K562 (cell line): ENCODE data around the gene BATF. TPM values are rescaled to one million over a fixed set of nuclear protein-coding genes. Genes with fewer than 3 reads are reported as not detected.

ENCODE experiments used
- ATAC-seq: fragments of 200-7000 bp; cut with Tn5 transposase; 3 replicates; pipeline ENCODE4 v1.9.1; 2020; ENCODE audit warnings: moderate library complexity
- BruUV-seq: library from RNA; stranded (reverse); fragments of 400-500 nt; replicated peaks from 2 replicates; lab custom pipeline; 2021; lab: Mats Ljungman, UMichigan
- CTCF ChIA-PET: fragments of 300-600 bp; formaldehyde crosslinking; extraction: SDS; loops from one replicate; lab custom pipeline; 2021; ENCODE audit warnings: low intra/inter-chr PET ratio; lab: Yijun Ruan, JAX
- POLR2A ChIA-PET: fragments of 300-600, 350-650 bp; sonication (Branson Sonifier 250); formaldehyde crosslinking; extraction: SDS; loops from one replicate; lab custom pipeline; 2021; ENCODE audit warnings: antibody characterized with exemption, inconsistent platforms; lab: Yijun Ruan, JAX
- DNase-seq, 4 experiments: peaks; one replicate each; pipeline versions ENCODE4 v3.0.0 to v3.0.0-alpha.2; 2011 to 2018; ENCODE audit warnings: low spot score in 3 of 4, mixed read lengths in 3 of 4; ENCODE audit errors: extremely low read depth in 1 of 4
- FAIRE-seq: peaks from 2 replicates; lab custom pipeline; 2011; peaks lifted over from hg19 to GRCh38; lab: Jason Lieb, UNC
- H2AFZ ChIP-seq: 2 replicates; pipeline ENCODE4 v1.6.0; 2011; ENCODE audit warnings: low read depth, low read length, control low read depth, inconsistent platforms
- H3K27ac ChIP-seq: fragments of 200-600 bp; 3 replicates; pipeline ENCODE4 v1.8.0; 2011; ENCODE audit warnings: low read depth, mild to moderate bottlenecking, control low read depth, inconsistent platforms, low read length, moderate library complexity, mixed read lengths; ENCODE audit errors: extremely low read depth
- H3K27me3 ChIP-seq, 2 experiments: fragments of 300-600 bp in 1 of 2; 2 replicates in 1 of 2; 3 replicates in 1 of 2; pipeline versions ENCODE4 v1.6.0 to v1.8.0; 2011; ENCODE audit warnings: inconsistent platforms in 2 of 2, low read length in 2 of 2, mild to moderate bottlenecking in 1 of 2, mixed read lengths in 1 of 2, moderate library complexity in 1 of 2; ENCODE audit not compliant: control insufficient read depth in 2 of 2, insufficient read depth in 2 of 2
- H3K36me3 ChIP-seq: fragments of 300-600 bp; 3 replicates; pipeline ENCODE4 v1.8.0; 2011; ENCODE audit warnings: mild to moderate bottlenecking, low read length, inconsistent platforms; ENCODE audit not compliant: control insufficient read depth, insufficient read depth
- H3K4me1 ChIP-seq, 2 experiments: fragments of 200-600 bp in 1 of 2; replicated peaks in 1 of 2; 2 replicates in 1 of 2; 3 replicates in 1 of 2; pipeline versions ENCODE4 v1.5.1 to v1.8.0; 2011; ENCODE audit warnings: inconsistent platforms in 2 of 2, low read length in 2 of 2, mild to moderate bottlenecking in 1 of 2, mixed read lengths in 1 of 2, moderate library complexity in 1 of 2; ENCODE audit not compliant: control insufficient read depth in 2 of 2, insufficient read depth in 2 of 2
- H3K4me2 ChIP-seq: 2 replicates; pipeline ENCODE4 v1.6.1; 2011; ENCODE audit warnings: low read length, control low read depth, inconsistent platforms, mixed read lengths; ENCODE audit not compliant: insufficient read depth
- H3K4me3 ChIP-seq: fragments of 200-600 bp; sonication (generic), shearing (Covaris generic); 2 replicates; pipeline ENCODE4 v1.5.1; 2016; ENCODE audit warnings: control low read depth, inconsistent platforms
- H3K79me2 ChIP-seq: fragments of 200-600 bp; 3 replicates; pipeline ENCODE4 v1.8.0; 2011; ENCODE audit warnings: low read length, inconsistent platforms; ENCODE audit not compliant: control insufficient read depth, insufficient read depth
- H3K9ac ChIP-seq, 2 experiments: 2 replicates each; pipeline versions ENCODE4 v1.6.0 to v1.6.1; 2011; ENCODE audit warnings: low read depth in 2 of 2, low read length in 2 of 2, control low read depth in 1 of 2, inconsistent platforms in 1 of 2, mild to moderate bottlenecking in 1 of 2, mixed read lengths in 1 of 2; ENCODE audit not compliant: insufficient read depth in 1 of 2
- H3K9me1 ChIP-seq: one replicate; pipeline ENCODE4 v1.6.0; 2011; ENCODE audit warnings: inconsistent platforms, mild to moderate bottlenecking, low read length, moderate library complexity; ENCODE audit not compliant: control insufficient read depth, insufficient read depth
- H3K9me3 ChIP-seq: replicated peaks from 2 replicates; pipeline ENCODE4 v1.5.1; 2011; ENCODE audit warnings: low read depth, low read length, inconsistent platforms; ENCODE audit not compliant: control insufficient read depth, insufficient read depth
- H4K20me1 ChIP-seq: replicated peaks from 2 replicates; pipeline ENCODE4 v1.6.1; 2011; ENCODE audit warnings: low read length, inconsistent platforms, mixed read lengths; ENCODE audit not compliant: control insufficient read depth, insufficient read depth
- CHD4 ChIP-seq: fragments of 200-600 bp; sonication (generic); IDR thresholded peaks from 3 replicates; pipeline ENCODE4 v1.6.1; 2012; ENCODE audit warnings: low read depth, mild to moderate bottlenecking, mixed read lengths, low read length, inconsistent platforms; ENCODE audit not compliant: insufficient read depth, insufficient replicate concordance, poor library complexity, severe bottlenecking
- CSDE1 ChIP-seq, 2 experiments: fragments of 450-650 bp; IDR thresholded peaks; 2 replicates each; pipeline ENCODE4 v1.6.1; 2016; ENCODE audit warnings: mild to moderate bottlenecking in 1 of 2
- GATAD2B ChIP-seq: fragments of 450-650 bp; IDR thresholded peaks from 2 replicates; pipeline ENCODE4 v1.6.1; 2017; ENCODE audit warnings: mild to moderate bottlenecking, borderline replicate concordance
- WGBS: fragments of 100-300 bp; shearing (Covaris generic); methylation state at CpG from one replicate; pipeline ENCODE4 v1.1.6; 2016; ENCODE audit warnings: low coverage, mixed read lengths; ENCODE audit not compliant: insufficient coverage; ENCODE audit errors: missing lambda C conversion rate; 5-methylcytosine and 5-hydroxymethylcytosine counted together
- in situ Hi-C: fragments of 300-500 bp; cut with MboI; formaldehyde crosslinking; loops from 4 replicates; pipeline ENCODE4 v1.15.0; 2018; ENCODE audit warnings: inconsistent platforms, mixed read lengths
- intact Hi-C: fragments of 100-400 bp; cut with micrococcal nuclease; formaldehyde crosslinking; loops from 2 replicates; pipeline ENCODE4 v1.14.2; 2022
- polyA plus RNA-seq, 8 experiments: library from polyadenylated mRNA; depleted of rRNA in 4 of 8; stranded (reverse) in 5 of 8; unstranded in 3 of 8; fragments of >200 nt; fragmentation: Nextera tagmentation in 2 of 8; fragmentation: Illumina TruSeq in 1 of 8; extraction: Ambion mirVana in 2 of 8; extraction: Trizol in 1 of 8; gene quantifications; 2 replicates each; pipeline versions ENCODE4 v1.2.1 to v1.2.3, GENCODE V29; 2011 to 2014; ENCODE audit warnings: inconsistent platforms in 1 of 8, missing spikeins in 1 of 8
- total RNA-seq, 7 experiments: library from RNA; depleted of rRNA in 6 of 7; stranded (reverse); fragments of >200 nt in 6 of 7; fragmentation: Illumina TruSeq in 2 of 7; extraction: Trizol in 2 of 7; gene quantifications; 2 replicates each; pipeline versions ENCODE4 v1.2.1 to v1.2.3, GENCODE V29; 2011 to 2021; ENCODE audit warnings: low replicate concordance in 1 of 7
- TF ChIP-seq, protein P1 (sequence below): fragments of 250-450 bp; sonication (Bioruptor Pico); IDR thresholded peaks from 2 replicates; pipeline ENCODE4 v1.8.0; 2021; ENCODE audit warnings: moderate library complexity, mild to moderate bottlenecking, inconsistent platforms

Gene BATF
- total and polyA plus RNA-seq, 9 of the 15 experiments (the other 6 are each of a cell fraction or from before 2014, with no cell fraction given), result 0.13 to 2.1 (median 0.55) TPM; not detected in 2

DNA sequence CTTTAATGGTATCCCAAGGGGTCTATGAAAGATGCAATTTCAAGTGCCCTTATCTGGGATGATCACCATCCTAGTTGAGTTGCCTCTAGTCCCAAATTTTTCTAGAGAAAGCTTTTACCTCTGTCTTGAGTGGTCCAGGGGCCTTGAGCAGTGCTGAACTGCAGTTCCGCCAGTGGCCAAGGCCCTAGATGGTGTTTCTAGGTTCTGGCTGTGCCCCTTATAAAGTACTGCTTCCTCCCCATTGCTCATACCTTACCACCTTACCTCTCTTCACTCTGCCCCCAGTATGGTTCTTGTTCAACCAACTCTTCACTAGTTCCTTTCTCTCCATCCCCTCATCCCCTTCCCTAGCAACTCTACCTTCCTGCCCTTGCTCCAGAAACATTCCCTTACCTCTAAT is 3.7 kb downstream of the BATF start:
- Histone ChIP-seq H3K27me3 (peaks cover 0 to 22% of the 10 kb centered on the region in 2 experiments; a peak in 3 of 5 replicates), H3K9ac (no peak overlapping the region), H2AFZ (no peak overlapping the region), H3K4me1 (peaks cover 0 to 4% of the 10 kb centered on the region in 2 experiments; a peak in 3 of 5 replicates), H3K9me3 (no peaks in the 10 kb centered on the region), H3K27ac (no peak overlapping the region), H3K36me3 (no peaks in the 10 kb centered on the region), H3K4me2 (no peak overlapping the region), H3K79me2 (no peaks in the 10 kb centered on the region), H3K9me1 (no peaks in the 10 kb centered on the region), H3K4me3 (no peak overlapping the region), H4K20me1 (no peaks in the 10 kb centered on the region)
- POLR2A ChIA-PET, result interaction anchor here (0.6 kb wide), 1 partner anchor 104 kb away, joined by 3 read pairs; no protein-coding TSS in a partner anchor
- FAIRE-seq (no peak), DNase-seq (no peak), ATAC-seq (no peak)
- WGBS, result 20% methylated on average over 1 of the region's 1 CpG
- TF ChIP-seq, protein P1, sequence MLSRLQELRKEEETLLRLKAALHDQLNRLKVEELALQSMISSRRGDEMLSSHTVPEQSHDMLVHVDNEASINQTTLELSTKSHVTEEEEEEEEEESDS (CRISPR knock-in tag), result no peak
- TF ChIP-seq CSDE1 (IDR thresholded peaks at IDR 0.05) (no peak), CHD4 (no peak), GATAD2B (no peak)
- BruUV-seq, result no TSS peak
- intact Hi-C loops (no loop called here), in situ Hi-C loops (no loop called here)
- CTCF ChIA-PET, result no interaction called here
